HCT116 (cell line): ENCODE data around the gene CCDC92. TPM values are rescaled to one million over a fixed set of nuclear protein-coding genes. Genes with fewer than 3 reads are reported as not detected.

Source experiments
- ATAC-seq: fragments of 200-7000 bp; cut with Tn5 transposase; 2 replicates; pipeline ENCODE4 v1.9.1; 2020; ENCODE audit warnings: mild to moderate bottlenecking, moderate library complexity
- BruUV-seq: library from RNA; stranded (reverse); fragments of 400-500 nt; replicated peaks from 2 replicates; lab custom pipeline; 2021; lab: Mats Ljungman, UMichigan
- CTCF ChIA-PET: fragments of 300-600 bp; sonication (Branson Sonifier 250); formaldehyde crosslinking; loops from one replicate; lab custom pipeline; 2021; ENCODE audit warnings: antibody characterized with exemption; lab: Charles Lee
- POLR2A ChIA-PET: fragments of 300-600, 350-600 bp; sonication (Branson Sonifier 250); formaldehyde crosslinking; loops from one replicate; lab custom pipeline; 2021; ENCODE audit warnings: antibody characterized with exemption; lab: Charles Lee
- RAD21 ChIA-PET, 2 experiments: fragments of 300-600 bp; sonication (Branson Sonifier 250); formaldehyde crosslinking; loops; one replicate each; lab custom pipeline; 2023; ENCODE audit warnings: low total read pairs in 2 of 2; ENCODE audit not compliant: uncharacterized antibody in 2 of 2, unreplicated experiment in 2 of 2, low non-redundant PET in 1 of 2; lab: Charles Lee
- DNase-seq: peaks from one replicate; pipeline ENCODE4 v3.0.0-alpha.2; 2010; ENCODE audit warnings: low read depth, low spot score
- H2AFZ ChIP-seq: fragments of 200-600 bp; shearing (Covaris generic), sonication (generic); 2 replicates; pipeline ENCODE4 v1.6.1; 2017; ENCODE audit warnings: low read depth, mixed run types, mixed read lengths, antibody characterized with exemption, low read length; ENCODE audit not compliant: poor library complexity, severe bottlenecking
- H3K27ac ChIP-seq: 2 replicates; pipeline ENCODE4 v1.5.1; 2012; ENCODE audit warnings: low read depth, low read length
- H3K27me3 ChIP-seq: fragments of 200-600 bp; sonication (generic); 2 replicates; pipeline ENCODE4 v1.6.1; 2016; ENCODE audit warnings: mixed run types, low read length, mixed read lengths; ENCODE audit not compliant: insufficient read depth
- H3K36me3 ChIP-seq, 2 experiments: fragments of 200-500 bp in 1 of 2; fragments of 200-600 bp in 1 of 2; sonication (Bioruptor generic) in 1 of 2; sonication (generic) in 1 of 2; 2 replicates each; pipeline versions ENCODE4 v1.5.1 to v1.6.1; 2014 to 2016; ENCODE audit warnings: low read length in 2 of 2, inconsistent platforms in 1 of 2, mixed read lengths in 1 of 2, mixed run types in 1 of 2; ENCODE audit not compliant: insufficient read depth in 2 of 2, control insufficient read depth in 1 of 2
- H3K4me1 ChIP-seq, 2 experiments: fragments of 200-600 bp in 1 of 2; sonication (generic) in 1 of 2; 2 replicates each; pipeline versions ENCODE4 v1.5.1 to v1.6.1; 2012 to 2017; ENCODE audit warnings: low read length in 2 of 2, inconsistent platforms in 1 of 2, mild to moderate bottlenecking in 1 of 2, mixed read lengths in 1 of 2, mixed run types in 1 of 2, moderate library complexity in 1 of 2; ENCODE audit not compliant: insufficient read depth in 2 of 2, control insufficient read depth in 1 of 2
- H3K4me2 ChIP-seq: fragments of 200-600 bp; sonication (generic); 2 replicates; pipeline ENCODE4 v1.6.1; 2017; ENCODE audit warnings: mixed run types, low read length, mixed read lengths
- H3K4me3 ChIP-seq, 2 experiments: fragments of 200-600 bp in 1 of 2; sonication (generic) in 1 of 2; replicated peaks in 1 of 2; 2 replicates each; pipeline ENCODE4 v1.5.1; 2011 to 2016; ENCODE audit warnings: low read length in 2 of 2, control low read depth in 1 of 2, low read depth in 1 of 2, mild to moderate bottlenecking in 1 of 2, mixed read lengths in 1 of 2, mixed run types in 1 of 2
- H3K79me2 ChIP-seq: fragments of 200-600 bp; sonication (generic); 2 replicates; pipeline ENCODE4 v1.6.1; 2017; ENCODE audit warnings: mild to moderate bottlenecking, mixed run types, low read length, moderate library complexity, mixed read lengths; ENCODE audit not compliant: insufficient read depth
- H3K9ac ChIP-seq: fragments of 200-600 bp; sonication (generic); 2 replicates; pipeline ENCODE4 v1.6.1; 2016; ENCODE audit warnings: low read length, mixed read lengths
- H3K9me2 ChIP-seq: fragments of 200-600 bp; sonication (generic), shearing (Covaris generic); 2 replicates; pipeline ENCODE4 v1.6.1; 2017; ENCODE audit warnings: mixed run types, mild to moderate bottlenecking, moderate library complexity; ENCODE audit not compliant: insufficient read depth
- H3K9me3 ChIP-seq, 2 experiments: fragments of 200-500 bp in 1 of 2; fragments of 200-600 bp in 1 of 2; sonication (Bioruptor generic) in 1 of 2; sonication (generic) in 1 of 2; 2 replicates each; pipeline ENCODE4 v1.6.1; 2014 to 2017; ENCODE audit warnings: low read length in 2 of 2, mixed read lengths in 2 of 2, inconsistent platforms in 1 of 2, low read depth in 1 of 2, mild to moderate bottlenecking in 1 of 2, mixed run types in 1 of 2, moderate library complexity in 1 of 2; ENCODE audit not compliant: control insufficient read depth in 1 of 2, insufficient read depth in 1 of 2
- H4K20me1 ChIP-seq: fragments of 200-600 bp; sonication (generic), shearing (Covaris generic); 2 replicates; pipeline ENCODE4 v1.6.1; 2017; ENCODE audit warnings: mixed run types, mild to moderate bottlenecking, moderate library complexity; ENCODE audit not compliant: insufficient read depth
- CEBPB ChIP-seq: IDR thresholded peaks from 2 replicates; pipeline ENCODE4 v1.6.1; 2012; ENCODE audit warnings: low read depth
- ELF1 ChIP-seq: IDR thresholded peaks from 2 replicates; pipeline ENCODE4 v1.6.1; 2012; ENCODE audit warnings: low read depth, borderline replicate concordance
- TCF7L2 ChIP-seq: IDR thresholded peaks from 2 replicates; pipeline ENCODE4 v1.7.0; 2011; ENCODE audit warnings: borderline replicate concordance, inconsistent platforms; ENCODE audit not compliant: insufficient read depth, insufficient read length; ENCODE audit errors: extremely low read depth
- intact Hi-C: fragments of 100-400 bp; cut with micrococcal nuclease; formaldehyde crosslinking; loops from 2 replicates; pipeline ENCODE4 v1.10.0; 2022
- total RNA-seq: library from RNA; stranded (reverse); gene quantifications from one replicate; pipeline ENCODE4 v1.2.1, GENCODE V29; 2021; ENCODE audit not compliant: unreplicated experiment
- TF ChIP-seq, protein P1 (sequence below): IDR thresholded peaks from 2 replicates; pipeline ENCODE4 v1.6.1; 2012; ENCODE audit warnings: low read depth
- TF ChIP-seq, protein P2 (sequence below), 3 experiments: fragments of 200-600 bp in 1 of 3; sonication (generic) in 1 of 3; IDR thresholded peaks in 2 of 3; conservative IDR thresholded peaks in 1 of 3; 2 replicates each; pipeline ENCODE4 v1.5.1; 2012 to 2017; ENCODE audit warnings: low read depth in 2 of 3, low read length in 2 of 3, antibody characterized with exemption in 1 of 3, borderline replicate concordance in 1 of 3, control low read depth in 1 of 3, mild to moderate bottlenecking in 1 of 3, mixed read lengths in 1 of 3, mixed run types in 1 of 3, moderate library complexity in 1 of 3; ENCODE audit not compliant: insufficient read depth in 1 of 3

CCDC92 gene
- total RNA-seq, 1 experiment from 2014 or later, result 9.7 TPM

DNA sequence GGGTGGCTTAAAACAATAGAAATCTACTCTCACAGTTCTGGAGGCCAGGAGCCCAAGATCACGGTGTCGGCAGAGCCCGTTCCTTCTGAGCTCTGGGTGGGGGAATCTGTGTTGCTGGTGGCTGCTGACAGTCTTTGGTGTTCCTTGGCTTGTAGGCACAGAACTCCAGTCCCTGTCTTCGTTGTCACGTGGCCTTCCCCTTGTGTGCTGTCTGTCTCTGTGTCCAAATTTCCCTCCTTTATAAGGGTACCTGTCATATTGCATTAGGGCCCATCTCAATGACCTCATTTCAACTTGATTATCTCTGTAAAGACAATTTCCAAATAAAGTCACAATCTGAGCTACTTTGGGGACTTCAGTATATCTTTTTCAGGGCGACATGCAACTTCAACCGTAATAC lies 81.6 kb downstream of the CCDC92 start:
- Histone ChIP-seq H3K9me3 (no peaks in the 10 kb centered on the region), H3K36me3 (no peaks in the 10 kb centered on the region), H3K9me2 (no peaks in the 10 kb centered on the region), H2AFZ (no peak overlapping the region), H3K4me1 (peaks cover 5 to 9% of the 10 kb centered on the region in 2 experiments; a peak in 3 of 4 replicates), H3K27me3 (no peaks in the 10 kb centered on the region), H3K27ac (no peak overlapping the region), H3K4me3 (no peak overlapping the region), H3K79me2 (no peaks in the 10 kb centered on the region), H4K20me1 (no peaks in the 10 kb centered on the region), H3K4me2 (no peak overlapping the region), H3K9ac (no peak overlapping the region)
- RAD21 ChIA-PET, result no interaction called here
- DNase-seq, result no peak
- POLR2A ChIA-PET, result no interaction called here
- BruUV-seq, result no TSS peak
- TF ChIP-seq CEBPB (no peak), TCF7L2 (no peak), ELF1 (no peak)
- TF ChIP-seq, protein P1, sequence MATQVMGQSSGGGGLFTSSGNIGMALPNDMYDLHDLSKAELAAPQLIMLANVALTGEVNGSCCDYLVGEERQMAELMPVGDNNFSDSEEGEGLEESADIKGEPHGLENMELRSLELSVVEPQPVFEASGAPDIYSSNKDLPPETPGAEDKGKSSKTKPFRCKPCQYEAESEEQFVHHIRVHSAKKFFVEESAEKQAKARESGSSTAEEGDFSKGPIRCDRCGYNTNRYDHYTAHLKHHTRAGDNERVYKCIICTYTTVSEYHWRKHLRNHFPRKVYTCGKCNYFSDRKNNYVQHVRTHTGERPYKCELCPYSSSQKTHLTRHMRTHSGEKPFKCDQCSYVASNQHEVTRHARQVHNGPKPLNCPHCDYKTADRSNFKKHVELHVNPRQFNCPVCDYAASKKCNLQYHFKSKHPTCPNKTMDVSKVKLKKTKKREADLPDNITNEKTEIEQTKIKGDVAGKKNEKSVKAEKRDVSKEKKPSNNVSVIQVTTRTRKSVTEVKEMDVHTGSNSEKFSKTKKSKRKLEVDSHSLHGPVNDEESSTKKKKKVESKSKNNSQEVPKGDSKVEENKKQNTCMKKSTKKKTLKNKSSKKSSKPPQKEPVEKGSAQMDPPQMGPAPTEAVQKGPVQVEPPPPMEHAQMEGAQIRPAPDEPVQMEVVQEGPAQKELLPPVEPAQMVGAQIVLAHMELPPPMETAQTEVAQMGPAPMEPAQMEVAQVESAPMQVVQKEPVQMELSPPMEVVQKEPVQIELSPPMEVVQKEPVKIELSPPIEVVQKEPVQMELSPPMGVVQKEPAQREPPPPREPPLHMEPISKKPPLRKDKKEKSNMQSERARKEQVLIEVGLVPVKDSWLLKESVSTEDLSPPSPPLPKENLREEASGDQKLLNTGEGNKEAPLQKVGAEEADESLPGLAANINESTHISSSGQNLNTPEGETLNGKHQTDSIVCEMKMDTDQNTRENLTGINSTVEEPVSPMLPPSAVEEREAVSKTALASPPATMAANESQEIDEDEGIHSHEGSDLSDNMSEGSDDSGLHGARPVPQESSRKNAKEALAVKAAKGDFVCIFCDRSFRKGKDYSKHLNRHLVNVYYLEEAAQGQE, result no peak
- TF ChIP-seq, protein P2, sequence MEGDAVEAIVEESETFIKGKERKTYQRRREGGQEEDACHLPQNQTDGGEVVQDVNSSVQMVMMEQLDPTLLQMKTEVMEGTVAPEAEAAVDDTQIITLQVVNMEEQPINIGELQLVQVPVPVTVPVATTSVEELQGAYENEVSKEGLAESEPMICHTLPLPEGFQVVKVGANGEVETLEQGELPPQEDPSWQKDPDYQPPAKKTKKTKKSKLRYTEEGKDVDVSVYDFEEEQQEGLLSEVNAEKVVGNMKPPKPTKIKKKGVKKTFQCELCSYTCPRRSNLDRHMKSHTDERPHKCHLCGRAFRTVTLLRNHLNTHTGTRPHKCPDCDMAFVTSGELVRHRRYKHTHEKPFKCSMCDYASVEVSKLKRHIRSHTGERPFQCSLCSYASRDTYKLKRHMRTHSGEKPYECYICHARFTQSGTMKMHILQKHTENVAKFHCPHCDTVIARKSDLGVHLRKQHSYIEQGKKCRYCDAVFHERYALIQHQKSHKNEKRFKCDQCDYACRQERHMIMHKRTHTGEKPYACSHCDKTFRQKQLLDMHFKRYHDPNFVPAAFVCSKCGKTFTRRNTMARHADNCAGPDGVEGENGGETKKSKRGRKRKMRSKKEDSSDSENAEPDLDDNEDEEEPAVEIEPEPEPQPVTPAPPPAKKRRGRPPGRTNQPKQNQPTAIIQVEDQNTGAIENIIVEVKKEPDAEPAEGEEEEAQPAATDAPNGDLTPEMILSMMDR (IDR thresholded peaks at IDR 0.05 in 2 of 3, conservative IDR thresholded peaks at IDR 0.05 in 1 of 3; ENCODE audit: borderline replicate concordance in 1 of 3, insufficient read depth in 1 of 3, low read depth in 2 of 3, low read length in 2 of 3), result no peak
- no peak for ATAC-seq
- intact Hi-C loops, result no loop called here
- CTCF ChIA-PET, result interaction anchor here (1.0 kb wide), 2 partner anchors 14 kb away, joined by 3 to 5 read pairs; no protein-coding TSS in a partner anchor
